Choroid plexus epithelial cell (primary cell): ENCODE data around the gene ZNF865.

Experiments
- DNase-seq: peaks from one replicate; pipeline ENCODE4 v3.0.0-alpha.2; 2010; ENCODE audit warnings: low read depth
- H3K4me3 ChIP-seq: 2 replicates; pipeline ENCODE4 v1.5.1; 2011; ENCODE audit warnings: low read depth, mild to moderate bottlenecking, control low read depth, low read length, moderate library complexity
- CTCF ChIP-seq: conservative IDR thresholded peaks from 2 replicates; pipeline ENCODE4 v1.5.1; 2011; ENCODE audit warnings: low read depth, mild to moderate bottlenecking, control low read depth, inconsistent platforms, low read length, moderate library complexity

ZNF865 gene

DNA sequence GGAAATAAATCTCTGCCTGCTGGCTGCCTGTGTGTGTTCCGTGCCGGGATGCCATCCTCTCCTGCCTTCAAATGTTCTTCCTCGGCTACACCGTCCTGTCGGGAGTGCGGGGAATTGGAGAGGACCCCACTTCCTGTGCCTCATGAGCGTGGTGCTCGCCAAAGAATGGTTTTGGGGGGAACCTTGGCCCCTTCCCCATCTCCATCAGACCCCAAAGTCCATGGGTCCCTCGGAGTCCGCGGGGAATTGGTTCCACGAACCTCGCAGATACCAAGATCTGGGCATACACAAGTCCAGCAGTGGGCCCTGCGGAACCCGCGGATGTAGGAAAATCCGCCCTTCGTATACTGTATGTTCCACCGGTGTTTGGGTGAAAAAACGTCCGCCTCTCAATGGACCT is 2.3 kb upstream of the ZNF865 start:
- no peak overlapping the region for H3K4me3 ChIP-seq
- no peak for TF ChIP-seq CTCF
- no peak for DNase-seq

DNA sequence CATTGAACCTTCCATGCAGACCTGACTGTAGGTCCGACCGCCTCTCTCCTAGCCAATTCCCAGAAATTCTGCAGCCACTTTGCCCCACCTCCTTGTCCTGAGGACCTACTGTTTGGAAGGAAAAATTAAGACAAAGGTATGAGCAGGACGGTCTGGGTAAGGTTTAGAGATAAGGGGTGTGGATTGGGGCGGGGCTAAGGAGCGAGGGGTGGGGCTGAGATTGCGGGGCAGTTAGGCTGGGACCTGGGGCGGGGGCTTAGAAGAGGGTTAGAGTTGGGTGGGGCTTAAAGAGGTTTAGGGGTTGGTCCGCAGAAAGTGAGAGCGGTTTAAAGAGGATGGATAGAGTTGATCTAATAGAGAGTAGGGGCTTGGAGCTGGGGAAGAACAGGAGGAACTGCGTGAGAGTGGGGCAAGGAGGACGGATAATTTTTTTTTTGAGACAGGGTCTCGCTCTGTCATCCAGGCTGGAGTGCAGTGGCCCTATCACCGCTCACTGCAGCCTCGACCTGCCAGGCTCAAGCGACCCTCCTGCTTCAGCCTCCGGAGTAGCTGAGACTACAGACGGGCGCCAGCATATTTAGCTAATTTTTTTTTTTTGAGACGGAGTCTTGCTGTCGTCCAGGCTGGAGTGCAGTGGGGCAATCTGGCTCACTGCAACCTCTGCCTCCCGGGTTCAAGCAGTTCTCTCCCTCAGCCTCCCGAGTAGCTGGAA is 1.7 kb upstream of the ZNF865 start:
- H3K4me3 ChIP-seq: no peak overlapping the region
- no peak for TF ChIP-seq CTCF
- no peak for DNase-seq

GRCh38 chr19:55605207-55605636 is 225 bp upstream of the ZNF865 start:
- peak; percentile 98 for DNase-seq
- TF ChIP-seq CTCF: no peak
- peak overlapping the region; percentile 84 for H3K4me3 ChIP-seq

DNA sequence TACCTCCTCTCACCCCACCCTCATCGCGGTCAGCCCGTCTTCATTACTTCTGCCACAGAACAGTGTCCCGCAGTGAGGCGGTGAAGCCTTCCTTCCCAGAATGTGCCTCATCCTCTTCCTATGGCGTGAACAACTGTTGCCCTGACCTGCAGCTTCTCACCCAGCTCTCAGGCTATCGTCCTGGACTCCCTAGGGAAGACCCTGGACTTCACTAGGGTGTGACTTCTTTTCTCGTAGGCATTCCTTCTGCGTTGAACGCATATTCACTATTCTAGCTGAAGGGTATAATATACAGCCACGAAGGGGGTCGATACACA is 982 bp downstream of the ZNF865 start:
- no peak for TF ChIP-seq CTCF
- no peak for DNase-seq
- H3K4me3 ChIP-seq: peak overlapping the region; percentile 84

DNA sequence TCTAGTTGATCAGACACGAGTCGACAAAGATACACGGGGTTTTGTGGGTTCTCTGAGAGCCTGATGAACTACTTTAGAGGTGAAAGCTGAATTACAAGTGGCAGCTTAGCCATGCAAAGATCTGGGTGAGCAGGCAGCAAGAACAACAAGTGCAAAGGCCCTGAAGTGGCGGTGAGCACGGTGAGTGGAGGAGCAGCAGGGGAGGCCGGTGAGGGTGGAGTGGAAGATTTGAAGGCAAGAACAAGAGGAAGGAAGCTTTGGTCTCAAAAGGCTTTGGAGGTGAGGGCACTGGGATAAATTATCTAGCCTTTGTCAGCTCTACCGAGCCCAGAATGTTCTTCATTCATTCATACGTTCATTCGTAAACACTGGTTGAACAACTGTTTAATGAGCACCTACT is 1.4 kb downstream of the ZNF865 start:
- no peak for TF ChIP-seq CTCF
- peak overlapping the region; percentile 84 for H3K4me3 ChIP-seq
- DNase-seq: no peak

DNA sequence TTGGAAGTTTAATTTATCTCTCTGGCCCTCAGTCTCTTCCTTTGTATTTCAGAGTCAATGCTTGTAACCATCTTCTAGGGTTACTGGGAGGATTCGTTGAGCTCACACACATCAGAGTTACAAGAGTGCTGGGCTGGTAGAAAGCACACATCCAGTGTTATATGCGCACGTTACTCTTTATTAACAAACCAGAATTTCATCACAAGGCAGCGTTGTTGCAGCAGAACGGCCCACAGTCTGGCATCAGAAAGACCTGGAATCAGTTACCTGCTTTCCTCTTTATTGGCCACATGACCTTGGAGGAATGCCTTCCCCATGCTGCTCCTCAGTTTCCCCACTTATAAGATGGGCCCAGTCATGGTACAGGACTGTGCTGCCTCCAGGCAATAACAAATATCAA is 3.9 kb downstream of the ZNF865 start:
- TF ChIP-seq CTCF: no peak
- DNase-seq: no peak
- H3K4me3 ChIP-seq: no peak overlapping the region

- TF ChIP-seq CTCF: no peak
- no peak for DNase-seq
- H3K4me3 ChIP-seq: no peak overlapping the region
These were observed 6.0 kb downstream of the ZNF865 start for GRCh38 chr19:55611300-55611982.
